Measurements from ENCODE around the gene GNG12. TPM values are rescaled to one million over a fixed set of nuclear protein-coding genes. Genes with fewer than 3 reads are reported as not detected.
"Not testable (repeated sequence)": the region's sequence is repeated elsewhere in the genome, so short reads cannot be mapped to it uniquely, and the experiment has no call there.

The GNG12 gene
- total RNA-seq, 1 donor from 2014 or later = 67.8 TPM

DNA sequence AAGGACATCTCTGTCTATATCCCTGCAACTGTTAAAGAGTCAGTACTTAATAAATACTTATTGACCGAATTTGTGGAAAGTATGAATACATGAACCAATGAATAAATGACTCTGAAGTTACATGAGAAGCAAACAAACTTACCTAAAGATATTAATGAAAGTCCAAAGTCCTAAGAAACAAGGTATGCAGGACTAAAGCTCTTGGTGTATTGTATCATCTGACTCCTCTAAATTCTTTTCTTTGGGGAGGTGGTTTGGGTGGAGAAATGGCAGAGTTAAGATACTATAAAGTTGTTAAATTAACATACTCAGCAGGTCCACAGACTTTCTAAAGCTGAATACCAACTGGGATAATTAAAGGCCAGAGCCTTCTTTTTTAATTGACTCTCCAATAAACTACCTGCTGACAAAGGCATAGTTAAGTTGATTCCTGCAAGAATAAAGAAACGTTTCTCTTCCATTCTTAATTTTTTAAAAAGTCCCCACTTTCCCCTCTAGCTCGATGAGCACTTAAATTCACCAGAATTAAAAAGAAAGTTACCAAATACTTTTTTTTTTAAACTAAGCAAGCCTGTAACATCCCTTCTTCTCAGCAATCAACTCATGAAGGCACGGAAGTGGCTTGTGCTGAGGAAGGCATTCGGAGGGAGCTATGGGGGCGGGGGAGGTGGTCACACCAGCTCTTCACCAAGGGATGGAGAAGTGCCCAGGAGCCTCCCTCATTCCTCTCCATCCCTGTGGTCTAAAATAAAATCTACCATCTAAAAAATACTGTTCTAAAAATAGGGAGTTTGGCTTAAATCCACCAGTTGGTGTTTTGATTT is 87.2 kb downstream of the GNG12 start:
- intact Hi-C loops (cut with DNase I) = no loop called here
- ATAC-seq = no peak
- no peak for DNase-seq (ENCODE audit: low spot score)

DNA sequence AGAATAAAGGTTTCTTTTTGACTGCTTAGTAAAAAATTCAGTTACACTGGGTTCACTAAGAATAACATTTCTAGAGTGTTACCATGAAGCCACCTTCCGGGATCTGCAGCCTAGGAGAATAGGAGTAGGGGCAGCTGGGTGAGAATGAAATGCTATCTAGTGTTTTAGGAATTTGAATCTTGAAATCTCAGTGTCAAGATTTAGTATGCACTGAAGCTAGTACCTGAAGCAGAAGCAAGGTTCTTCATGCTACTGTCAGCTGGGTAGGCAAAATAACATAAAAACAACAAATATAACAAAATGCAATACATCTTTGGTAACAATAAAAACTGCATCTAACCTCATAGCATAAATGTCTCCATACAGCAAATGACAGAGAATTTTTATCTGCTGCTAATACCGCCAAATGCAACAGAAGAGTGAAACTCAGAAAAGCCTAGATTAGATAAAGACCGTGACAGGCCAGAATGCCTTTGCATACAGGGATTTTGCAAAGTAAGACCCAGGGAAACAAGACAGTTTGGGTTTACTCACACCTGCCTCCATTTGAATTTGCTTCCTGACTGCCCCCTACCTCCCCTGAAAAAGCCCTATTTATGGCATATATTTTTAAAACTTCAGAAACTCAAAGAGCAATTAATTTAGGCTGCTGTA is 90.1 kb downstream of the GNG12 start:
- ATAC-seq = no peak
- no peak for DNase-seq (ENCODE audit: low spot score)
- intact Hi-C loops (cut with DNase I) = no loop called here

DNA sequence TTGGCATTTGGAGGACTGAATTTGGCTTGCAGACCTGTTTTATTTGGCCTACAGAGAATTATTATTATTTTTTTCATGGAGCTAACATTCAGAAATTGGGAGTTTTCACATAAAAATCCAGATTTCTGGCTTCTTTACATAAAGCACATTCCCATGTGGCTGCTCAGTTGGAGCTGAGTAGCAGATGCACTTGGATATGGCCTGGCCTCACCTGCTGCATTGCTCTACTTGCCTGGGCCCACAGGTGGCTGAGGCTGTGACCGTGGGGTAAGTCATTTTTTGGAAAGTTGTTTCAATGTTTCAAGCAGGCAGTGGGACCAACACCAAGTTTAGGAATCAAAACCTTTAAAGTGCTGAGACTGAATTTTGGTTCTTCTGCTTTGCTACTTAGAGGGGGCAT is 91.5 kb downstream of the GNG12 start:
- no peak for ATAC-seq
- no peak for DNase-seq (ENCODE audit: low spot score)
- intact Hi-C loops (cut with DNase I) = no loop called here

DNA sequence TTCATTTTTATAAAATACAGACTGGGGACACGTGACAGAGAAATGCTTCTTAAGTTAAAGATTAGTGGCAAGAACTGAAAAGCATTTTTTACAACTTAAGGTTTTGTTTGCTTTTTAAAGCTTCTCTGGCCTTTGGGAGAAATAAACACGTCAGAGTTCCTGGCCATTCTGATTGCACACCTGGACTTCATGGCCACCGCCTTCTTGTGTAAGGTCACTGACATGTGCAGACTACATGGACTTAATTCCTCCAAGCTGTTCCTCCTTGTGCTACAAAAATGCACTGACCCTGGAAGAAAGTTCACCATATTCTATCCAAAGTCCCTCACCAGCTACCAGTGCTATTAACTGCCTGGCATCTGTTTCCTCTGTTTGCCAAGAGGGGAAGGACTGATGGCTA is 92.1 kb downstream of the GNG12 start:
- no peak for ATAC-seq
- intact Hi-C loops (cut with DNase I) = no loop called here

DNA sequence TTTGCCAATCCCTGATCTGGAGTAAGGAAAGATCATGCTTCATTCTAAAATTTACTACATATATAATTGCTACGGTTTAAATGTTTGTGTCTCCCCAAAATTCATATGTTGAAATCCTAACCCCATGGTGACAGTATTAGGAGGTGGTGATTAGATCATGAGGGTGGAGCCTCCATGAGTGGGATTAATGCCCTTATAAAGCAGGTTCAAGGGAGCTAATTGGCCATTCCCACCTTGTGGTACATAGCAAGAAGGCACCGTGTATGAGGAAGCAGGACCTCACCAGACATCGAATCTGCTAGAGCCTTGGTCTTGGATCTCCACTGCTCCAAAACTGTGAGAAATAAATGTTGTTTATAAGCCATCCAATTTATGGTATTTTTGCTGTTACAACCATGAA is 92.7 kb downstream of the GNG12 start:
- ATAC-seq = no peak

More for the DNA sequence above, 92.1 kb downstream of the GNG12 start:
- DNase-seq (ENCODE audit: low spot score) = no peak

DNA sequence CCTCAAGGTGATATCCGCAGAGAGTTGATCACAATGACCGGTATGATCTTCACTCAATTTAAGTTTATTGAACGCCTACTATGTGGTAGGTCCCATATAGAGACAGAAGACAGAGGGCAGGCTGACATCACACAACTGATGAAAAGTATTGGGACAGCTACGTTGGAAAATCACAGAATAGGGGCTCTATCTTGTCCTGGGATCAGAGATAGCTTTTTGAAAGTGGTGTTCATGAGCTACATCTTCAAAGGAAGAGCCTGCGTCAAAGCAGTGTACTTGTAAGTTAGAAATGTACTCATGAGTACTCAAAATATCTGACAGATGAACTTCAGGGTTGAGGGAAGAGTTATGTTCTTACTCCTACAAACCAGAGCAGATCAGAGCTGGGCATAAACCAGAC is 93.9 kb downstream of the GNG12 start:
- DNase-seq (ENCODE audit: low spot score) (no peak), ATAC-seq (no peak)
- intact Hi-C loops (cut with DNase I) = loop anchor here (10.0 kb wide), 1 partner anchor 1215 kb away; no protein-coding TSS in a partner anchor

More for the DNA sequence above, 92.7 kb downstream of the GNG12 start:
- intact Hi-C loops (cut with DNase I) = no loop called here
- no peak for DNase-seq (ENCODE audit: low spot score)

DNA sequence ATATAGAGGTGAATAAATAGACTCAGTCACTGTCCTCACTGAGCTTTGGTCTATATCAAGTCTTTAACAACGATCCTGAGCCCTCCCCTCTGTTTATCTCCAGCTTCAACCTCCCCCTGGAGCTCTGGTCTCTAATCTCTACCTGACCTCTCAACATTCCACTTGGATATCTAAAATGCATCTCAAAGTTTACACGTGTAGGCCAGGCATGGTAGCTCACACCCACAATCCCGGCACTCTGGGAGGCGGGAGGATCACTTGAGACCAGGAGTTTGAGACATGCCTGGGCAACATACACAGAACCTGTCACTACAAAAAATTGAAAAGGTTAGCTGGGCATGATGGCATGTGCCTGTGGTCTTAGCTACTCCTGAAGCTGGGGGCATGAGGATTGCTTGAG is 94.9 kb downstream of the GNG12 start:
- ATAC-seq (no peak), DNase-seq (ENCODE audit: low spot score) (no peak)
- intact Hi-C loops (cut with DNase I) = loop anchor here (10.0 kb wide), 1 partner anchor 1214 kb away; no protein-coding TSS in a partner anchor

DNA sequence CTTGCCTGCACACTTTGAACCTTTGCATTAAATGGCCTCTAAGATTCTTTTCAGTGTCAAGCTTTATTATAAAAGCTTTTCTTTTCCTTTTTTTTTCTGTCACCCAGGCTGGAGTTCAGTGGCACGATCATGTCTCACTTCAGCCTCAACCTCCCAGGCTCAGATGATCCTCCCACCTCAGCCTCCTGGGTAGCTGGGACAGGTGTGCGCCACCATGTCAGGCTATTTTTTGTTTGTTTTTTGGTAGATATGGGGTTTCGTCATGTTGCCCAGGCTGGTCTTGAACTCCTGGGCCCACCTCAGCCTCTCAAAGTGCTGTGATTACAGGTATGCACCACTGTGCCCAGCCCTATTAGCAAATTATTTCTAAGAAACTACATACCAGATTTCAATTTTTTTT is 95.4 kb downstream of the GNG12 start:
- intact Hi-C loops (cut with DNase I) = loop anchor here (10.0 kb wide), 1 partner anchor 1213 kb away; no protein-coding TSS in a partner anchor
- ATAC-seq (no peak), DNase-seq (ENCODE audit: low spot score) (no peak)

DNA sequence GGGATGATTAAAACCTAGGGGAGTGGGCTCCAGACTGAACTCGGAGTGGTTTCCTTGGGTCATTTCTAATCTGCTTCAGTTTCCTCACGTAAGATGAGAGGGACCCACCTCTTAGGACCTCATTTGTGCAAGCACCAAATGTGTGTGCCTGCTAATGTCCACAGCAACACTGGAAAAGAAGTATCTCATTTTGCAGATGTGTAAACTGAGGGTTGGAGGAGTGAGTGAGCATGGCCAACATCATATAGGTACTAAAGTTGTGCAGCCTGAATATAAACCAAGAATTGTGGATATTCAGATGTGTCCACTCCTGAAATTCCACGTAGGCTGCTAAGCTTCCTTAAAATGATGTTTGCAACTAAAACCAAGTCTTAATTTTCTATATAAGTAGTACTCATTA is 96.5 kb downstream of the GNG12 start:
- ATAC-seq (no peak), DNase-seq (ENCODE audit: low spot score) (no peak)
- intact Hi-C loops (cut with DNase I) = loop anchor here (10.0 kb wide), 1 partner anchor 1212 kb away; no protein-coding TSS in a partner anchor

DNA sequence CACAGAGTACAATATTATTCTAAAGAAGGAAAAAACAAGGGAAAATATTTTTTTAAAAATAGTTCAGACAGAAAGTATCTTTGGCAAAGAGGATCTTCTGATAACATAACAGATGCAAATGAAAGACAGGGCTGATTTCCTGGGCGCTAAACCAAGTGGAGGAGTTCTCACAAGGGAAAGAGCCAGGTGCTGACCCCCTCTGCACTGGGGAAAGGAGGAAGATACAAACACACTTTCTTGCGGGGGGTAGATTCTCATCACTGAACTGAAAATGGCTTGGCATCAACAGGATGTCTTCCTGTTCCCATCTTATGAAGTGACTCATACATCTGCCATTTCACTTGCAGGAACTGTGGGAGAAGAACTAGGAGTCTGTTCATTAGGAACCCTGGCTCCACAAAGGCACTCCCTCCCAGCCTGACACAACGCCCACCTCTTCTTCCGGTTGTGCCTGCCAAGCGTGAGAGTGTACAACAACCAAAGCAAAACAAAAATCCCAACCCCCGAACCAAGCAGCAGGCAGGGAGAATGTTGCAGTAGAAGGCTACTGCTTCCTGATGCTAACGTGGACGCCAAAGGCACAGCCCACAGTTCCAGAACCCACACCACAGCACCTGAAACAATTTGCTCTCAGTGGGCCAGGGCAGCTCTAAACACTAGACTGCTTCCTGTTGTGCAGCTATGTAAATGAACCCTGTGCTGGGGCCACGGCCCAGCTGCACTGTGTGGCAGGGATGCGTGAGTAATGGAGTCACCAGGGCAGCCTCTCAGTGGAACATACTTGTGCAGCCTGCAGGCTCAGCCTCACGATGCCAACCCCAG is 97.2 kb downstream of the GNG12 start:
- ATAC-seq (peak; percentile 84), DNase-seq (ENCODE audit: low spot score) (peak; percentile 78)
- intact Hi-C loops (cut with DNase I) = loop anchor here (10.0 kb wide), 1 partner anchor 1211 kb away; no protein-coding TSS in a partner anchor

DNA sequence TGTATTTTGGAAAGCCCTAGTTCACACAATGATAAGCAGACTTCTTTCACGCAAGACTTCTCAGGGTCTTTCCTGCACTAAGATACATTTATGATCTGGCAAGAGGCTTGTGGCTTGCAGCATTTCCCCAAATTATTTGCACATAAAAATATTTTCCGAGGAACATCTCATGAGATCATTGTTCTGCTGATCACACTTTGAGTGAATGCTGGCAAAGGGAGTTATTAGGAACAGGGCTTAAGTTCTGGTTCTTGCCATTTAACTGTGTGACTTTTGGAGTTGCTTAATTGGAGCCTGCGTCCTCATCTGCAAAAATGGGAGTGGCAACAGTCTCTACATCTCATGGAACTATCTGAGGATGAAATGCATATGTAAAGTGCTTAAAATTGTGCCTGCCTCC is 98.1 kb downstream of the GNG12 start:
- intact Hi-C loops (cut with DNase I) = loop anchor here (10.0 kb wide), 1 partner anchor 1210 kb away; no protein-coding TSS in a partner anchor
- ATAC-seq (no peak), DNase-seq (ENCODE audit: low spot score) (no peak)

DNA sequence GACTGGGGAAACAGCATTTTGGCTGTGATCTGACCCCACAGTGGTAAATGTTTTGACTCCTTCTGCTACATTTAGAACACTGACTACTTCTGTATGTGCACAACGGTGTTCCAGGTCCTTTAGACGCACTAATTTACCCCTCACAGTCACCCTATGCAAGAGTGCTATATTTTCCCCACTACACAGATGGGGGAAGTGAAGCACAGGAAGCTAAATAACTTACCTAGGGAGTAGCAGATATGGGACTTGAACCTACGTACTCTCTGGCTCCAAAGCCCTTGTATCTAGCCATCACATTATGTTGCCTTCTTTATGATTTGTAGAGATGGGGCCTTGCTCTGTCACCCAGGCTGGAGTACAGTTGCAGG is 99.0 kb downstream of the GNG12 start:
- intact Hi-C loops (cut with DNase I) = loop anchor here (10.0 kb wide), 1 partner anchor 1210 kb away; no protein-coding TSS in a partner anchor
- ATAC-seq (no peak), DNase-seq (ENCODE audit: low spot score) (no peak)

DNA sequence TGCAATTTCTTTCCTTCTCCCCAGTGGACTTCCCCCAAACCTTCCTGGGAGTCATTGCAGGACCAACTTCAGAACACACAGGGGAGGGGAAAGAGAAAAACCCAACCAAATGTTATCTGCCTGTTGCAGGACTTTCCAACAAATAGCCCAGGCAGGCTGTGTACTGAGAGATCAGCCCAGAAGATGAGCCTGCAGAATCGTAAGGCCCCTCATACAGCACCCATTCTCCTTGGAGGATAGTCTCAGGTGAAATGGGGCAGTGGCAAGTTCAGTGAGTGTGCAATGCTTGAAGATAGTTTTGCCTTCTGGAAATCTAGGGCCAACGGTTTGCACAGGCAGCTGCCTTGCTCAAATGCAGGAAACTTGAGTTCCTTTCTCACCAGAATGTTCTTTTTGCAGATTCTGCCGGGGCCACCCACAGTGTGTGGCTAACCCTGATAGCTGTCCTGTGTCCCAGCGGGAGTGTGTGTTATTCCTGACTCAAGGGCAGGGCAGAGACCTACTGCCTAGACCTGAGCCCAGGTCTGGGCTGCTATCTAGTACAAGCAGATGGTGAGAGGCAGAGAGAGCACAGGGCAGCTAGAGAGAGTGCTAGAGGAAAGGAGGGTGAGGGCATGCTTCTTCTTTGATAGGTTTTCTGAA is 99.5 kb downstream of the GNG12 start:
- DNase-seq (ENCODE audit: low spot score) (no peak), ATAC-seq (peak; percentile 44)
- intact Hi-C loops (cut with DNase I) = loop anchor here (10.0 kb wide), 1 partner anchor 1209 kb away; no protein-coding TSS in a partner anchor

DNA sequence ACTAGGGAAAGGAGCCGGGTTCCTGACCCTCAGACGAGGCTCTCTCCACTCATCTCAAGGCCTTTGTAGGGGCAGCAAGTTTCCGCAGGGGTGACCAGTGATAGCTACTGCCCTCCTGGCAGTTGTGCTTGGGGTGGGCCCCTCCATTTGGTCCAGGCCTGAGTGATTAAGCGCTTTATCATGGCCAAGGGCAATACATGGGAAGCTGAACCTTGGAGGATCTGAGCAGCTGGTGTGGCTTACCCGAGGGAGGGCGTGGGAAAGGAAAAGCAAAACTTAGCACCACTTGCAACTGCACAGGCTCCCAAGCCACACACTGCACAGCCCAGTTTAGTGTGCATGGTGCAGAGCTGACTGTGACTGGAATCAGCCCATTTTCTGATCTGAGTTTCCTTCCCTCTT is 100.5 kb downstream of the GNG12 start:
- no peak for DNase-seq (ENCODE audit: low spot score)
- intact Hi-C loops (cut with DNase I) = loop anchor here (10.0 kb wide), 1 partner anchor 1208 kb away; no protein-coding TSS in a partner anchor
- peak; percentile 38 for ATAC-seq

DNA sequence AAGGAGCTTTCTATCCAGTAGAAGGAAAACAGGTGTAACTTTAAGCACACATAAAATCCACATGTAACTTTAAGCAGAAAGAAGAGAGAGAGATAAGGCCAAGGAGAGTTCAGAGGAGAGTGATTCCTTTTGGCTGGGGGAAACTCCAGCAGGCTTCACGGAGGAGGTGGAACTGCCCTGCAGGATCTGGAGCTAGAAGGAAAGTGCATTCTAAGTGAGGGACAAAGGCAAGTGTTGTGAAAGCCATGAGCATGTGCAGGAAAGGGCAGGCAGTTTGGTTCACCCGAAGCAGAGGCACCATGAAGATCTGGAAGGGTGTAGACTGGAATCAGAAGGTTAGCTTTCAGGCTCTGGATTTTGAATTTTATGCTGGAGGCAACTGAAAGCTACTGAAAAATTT is 101.9 kb downstream of the GNG12 start:
- DNase-seq (ENCODE audit: low spot score) (no peak), ATAC-seq (no peak)
- intact Hi-C loops (cut with DNase I) = loop anchor here (10.0 kb wide), 1 partner anchor 1207 kb away; no protein-coding TSS in a partner anchor

DNA sequence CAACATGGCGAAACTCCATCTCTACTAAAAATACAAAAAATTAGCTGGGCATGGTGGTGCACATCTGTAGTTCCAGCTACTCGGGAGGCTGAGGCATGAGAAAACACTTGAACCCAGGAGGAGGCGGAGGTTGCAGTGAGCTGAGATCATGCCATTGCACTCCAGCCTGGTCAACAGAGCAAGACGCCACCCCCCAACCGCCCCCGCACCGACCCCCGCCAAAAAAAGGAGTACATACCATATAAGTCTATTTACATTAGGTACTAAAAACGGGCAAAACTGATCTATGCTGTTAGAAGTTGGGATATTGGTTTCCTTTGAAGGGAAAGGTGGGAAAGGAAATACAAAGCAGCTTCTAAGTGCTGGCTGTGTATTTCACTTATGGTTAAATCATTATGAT is 103.0 kb downstream of the GNG12 start:
- not testable (repeated sequence) for DNase-seq (ENCODE audit: low spot score); ATAC-seq
- intact Hi-C loops (cut with DNase I) = loop anchor here (10.0 kb wide), 1 partner anchor 1206 kb away; no protein-coding TSS in a partner anchor

DNA sequence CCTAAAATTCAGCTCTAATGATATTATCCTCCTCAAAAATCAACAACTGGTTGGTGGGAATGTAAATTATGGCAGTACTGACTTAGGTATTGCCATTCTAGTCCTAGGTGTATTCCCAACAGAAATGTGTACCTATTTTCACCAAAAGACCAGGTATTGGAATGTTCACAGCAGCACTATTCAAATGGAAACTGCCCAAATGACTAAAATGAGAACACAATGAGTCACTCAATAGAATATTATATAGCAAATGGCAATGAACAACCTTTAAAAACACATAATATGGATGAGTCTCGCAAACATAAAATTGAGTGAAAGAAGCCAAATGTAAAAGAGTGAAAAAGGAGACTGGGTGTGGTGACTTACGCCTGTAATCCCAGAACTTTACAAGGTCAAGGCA is 103.4 kb downstream of the GNG12 start:
- intact Hi-C loops (cut with DNase I) = loop anchor here (10.0 kb wide), 1 partner anchor 1205 kb away; no protein-coding TSS in a partner anchor
- no peak for ATAC-seq

DNA sequence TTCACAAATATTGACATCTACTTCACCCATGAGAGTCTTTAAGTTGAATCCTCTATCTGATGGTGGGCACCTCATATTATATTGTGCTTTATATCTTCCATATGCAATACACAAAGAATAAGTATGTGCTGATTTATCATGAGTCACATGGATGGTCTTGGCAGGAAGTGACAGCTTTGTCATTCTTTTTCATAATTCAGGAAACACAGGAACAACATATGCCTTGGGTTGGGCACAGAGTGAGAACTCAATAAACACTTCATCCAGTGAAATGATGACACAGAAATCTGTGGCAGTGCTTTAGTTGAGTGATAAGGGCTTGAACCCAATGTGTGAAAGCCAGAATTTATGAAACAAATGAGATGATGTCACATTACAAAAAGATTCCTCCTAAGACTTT is 107.0 kb downstream of the GNG12 start:
- intact Hi-C loops (cut with DNase I) = no loop called here
- no peak for ATAC-seq
- no peak for DNase-seq (ENCODE audit: low spot score)

More for the DNA sequence above, 103.4 kb downstream of the GNG12 start:
- DNase-seq (ENCODE audit: low spot score) = no peak

Measured in sciatic nerve (tissue), 2 donors.